GM19193 (cell line): ENCODE data around the gene DEUP1.

ENCODE experiments used
- POLR2A ChIP-seq: IDR thresholded peaks from 4 replicates; pipeline ENCODE4 v1.6.1; 2011; ENCODE audit not compliant: insufficient read depth, insufficient read length; ENCODE audit errors: extremely low read depth

The DEUP1 gene

GRCh38 chr11:93330446-93330984, at the start of gene DEUP1:
TSS of gene DEUP1 (plus strand) at chr11:93330742. CDS start at chr11:93332260, 1,518 bp downstream.
- TF ChIP-seq POLR2A, result no peak

GRCh38 chr11:93285430-93285829, 45.1 kb upstream of the DEUP1 start:
- TF ChIP-seq POLR2A, result no peak

- no peak for TF ChIP-seq POLR2A
Observed at GRCh38 chr11:93287434-93287833, 43.1 kb upstream of the DEUP1 start.

GRCh38 chr11:93288079-93288478, 42.5 kb upstream of the DEUP1 start:
- no peak for TF ChIP-seq POLR2A

- no peak for TF ChIP-seq POLR2A
Observed at GRCh38 chr11:93288767-93289166, 41.8 kb upstream of the DEUP1 start.

GRCh38 chr11:93289782-93290463, 40.6 kb upstream of the DEUP1 start:
- no peak for TF ChIP-seq POLR2A

GRCh38 chr11:93291110-93291509, 39.4 kb upstream of the DEUP1 start:
- no peak for TF ChIP-seq POLR2A

GRCh38 chr11:93291898-93292297, 38.6 kb upstream of the DEUP1 start:
- no peak for TF ChIP-seq POLR2A

- no peak for TF ChIP-seq POLR2A
Observed at GRCh38 chr11:93295921-93296575, 34.5 kb upstream of the DEUP1 start.

GRCh38 chr11:93303689-93304088, 26.9 kb upstream of the DEUP1 start:
- no peak for TF ChIP-seq POLR2A

- no peak for TF ChIP-seq POLR2A
Observed at GRCh38 chr11:93319224-93319839, 11.2 kb upstream of the DEUP1 start.

GRCh38 chr11:93320230-93320629, 10.3 kb upstream of the DEUP1 start:
- no peak for TF ChIP-seq POLR2A

- TF ChIP-seq POLR2A, result no peak
Observed at GRCh38 chr11:93322207-93322606, 8.3 kb upstream of the DEUP1 start.

GRCh38 chr11:93323747-93324146, 6.8 kb upstream of the DEUP1 start:
- no peak for TF ChIP-seq POLR2A

- TF ChIP-seq POLR2A, result no peak
Observed at GRCh38 chr11:93324500-93324899, 6.0 kb upstream of the DEUP1 start.

- no peak for TF ChIP-seq POLR2A
Observed at GRCh38 chr11:93326681-93327080, 3.9 kb upstream of the DEUP1 start.
